ENCODE measurements around the gene ETNK2.

DNA sequence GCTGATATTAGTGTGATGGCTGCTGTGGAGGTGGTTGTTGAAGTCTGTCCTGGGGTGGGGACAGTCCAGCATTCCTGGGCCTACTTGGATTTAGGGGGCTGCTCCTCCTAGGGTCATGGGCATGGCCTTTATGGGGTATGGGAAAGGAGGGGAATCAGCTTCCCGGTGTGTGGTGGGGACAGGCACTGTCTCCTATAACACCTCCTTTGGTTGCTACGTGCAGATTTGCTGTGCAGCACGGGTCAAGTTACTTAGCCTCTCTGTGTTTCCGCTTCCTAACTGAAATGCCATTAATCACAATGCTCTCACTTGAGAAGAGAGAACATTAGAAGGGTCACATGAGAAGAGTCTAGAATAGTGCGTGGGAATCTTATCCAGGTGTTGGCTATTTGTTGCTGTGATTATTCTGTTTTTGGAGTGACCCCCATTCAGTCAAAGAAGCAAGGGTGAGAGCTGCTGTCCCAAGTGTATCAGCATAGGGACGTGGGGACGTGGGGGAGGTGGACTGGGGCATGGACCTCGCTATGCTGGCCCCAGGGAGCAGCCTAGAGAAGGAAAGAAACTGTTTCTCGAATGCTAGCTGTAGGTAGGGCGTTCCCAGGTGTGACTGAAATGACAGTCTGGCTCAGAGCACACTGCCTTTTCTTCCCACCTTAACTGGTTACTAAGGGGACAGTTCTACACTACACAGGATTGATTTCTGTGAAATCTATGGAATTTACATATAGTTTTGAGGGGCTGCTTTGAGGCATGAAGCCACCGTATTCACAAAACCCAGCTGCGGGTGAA is 59.0 kb downstream of the ETNK2 start:
- TF ChIP-seq, protein P1, sequence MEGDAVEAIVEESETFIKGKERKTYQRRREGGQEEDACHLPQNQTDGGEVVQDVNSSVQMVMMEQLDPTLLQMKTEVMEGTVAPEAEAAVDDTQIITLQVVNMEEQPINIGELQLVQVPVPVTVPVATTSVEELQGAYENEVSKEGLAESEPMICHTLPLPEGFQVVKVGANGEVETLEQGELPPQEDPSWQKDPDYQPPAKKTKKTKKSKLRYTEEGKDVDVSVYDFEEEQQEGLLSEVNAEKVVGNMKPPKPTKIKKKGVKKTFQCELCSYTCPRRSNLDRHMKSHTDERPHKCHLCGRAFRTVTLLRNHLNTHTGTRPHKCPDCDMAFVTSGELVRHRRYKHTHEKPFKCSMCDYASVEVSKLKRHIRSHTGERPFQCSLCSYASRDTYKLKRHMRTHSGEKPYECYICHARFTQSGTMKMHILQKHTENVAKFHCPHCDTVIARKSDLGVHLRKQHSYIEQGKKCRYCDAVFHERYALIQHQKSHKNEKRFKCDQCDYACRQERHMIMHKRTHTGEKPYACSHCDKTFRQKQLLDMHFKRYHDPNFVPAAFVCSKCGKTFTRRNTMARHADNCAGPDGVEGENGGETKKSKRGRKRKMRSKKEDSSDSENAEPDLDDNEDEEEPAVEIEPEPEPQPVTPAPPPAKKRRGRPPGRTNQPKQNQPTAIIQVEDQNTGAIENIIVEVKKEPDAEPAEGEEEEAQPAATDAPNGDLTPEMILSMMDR (IDR thresholded peaks at IDR 0.05), result no peak
- TF ChIP-seq POLR2A (IDR thresholded peaks at IDR 0.05), result no peak

All from right lobe of liver (tissue), 4 donors.